ENCODE measurements around the gene DAAM2.

Gene DAAM2

GRCh38 chr6:39850736-39851297 lies 58.6 kb downstream of the DAAM2 start:
- DNase-seq: no peak

GRCh38 chr6:39851331-39851730 lies 59.2 kb downstream of the DAAM2 start:
- no peak for DNase-seq

- no peak for DNase-seq
These were observed 60.1 kb downstream of the DAAM2 start for GRCh38 chr6:39852324-39852723.

GRCh38 chr6:39853604-39854003 lies 61.4 kb downstream of the DAAM2 start:
- no peak for DNase-seq

GRCh38 chr6:39855356-39855995 lies 63.3 kb downstream of the DAAM2 start:
- no peak for DNase-seq

- no peak for DNase-seq
These were observed 66.8 kb downstream of the DAAM2 start for GRCh38 chr6:39859025-39859424.

GRCh38 chr6:39861663-39862062 lies 69.5 kb downstream of the DAAM2 start:
- peak; percentile 12 for DNase-seq

- DNase-seq: peak; percentile 93
These were observed 73.1 kb downstream of the DAAM2 start for GRCh38 chr6:39865011-39865888.

- DNase-seq: peak; percentile 10
These were observed 75.4 kb downstream of the DAAM2 start for GRCh38 chr6:39867592-39867991.

GRCh38 chr6:39870950-39871349 lies 78.8 kb downstream of the DAAM2 start:
- peak; percentile 24 for DNase-seq

GRCh38 chr6:39873439-39873838 lies 81.3 kb downstream of the DAAM2 start:
- no peak for DNase-seq

GRCh38 chr6:39876111-39876510 lies 83.9 kb downstream of the DAAM2 start:
- no peak for DNase-seq

GRCh38 chr6:39876826-39877225 lies 84.7 kb downstream of the DAAM2 start:
- DNase-seq: no peak

GRCh38 chr6:39879535-39879934 lies 87.4 kb downstream of the DAAM2 start:
- DNase-seq: no peak

- DNase-seq: no peak
These were observed 88.4 kb downstream of the DAAM2 start for GRCh38 chr6:39880594-39880993.

- no peak for DNase-seq
These were observed 89.8 kb downstream of the DAAM2 start for GRCh38 chr6:39881851-39882530.

GRCh38 chr6:39882531-39882899 lies 90.3 kb downstream of the DAAM2 start:
- no peak for DNase-seq

GRCh38 chr6:39884696-39885095 lies 92.5 kb downstream of the DAAM2 start:
- DNase-seq: no peak

- no peak for DNase-seq
These were observed 93.5 kb downstream of the DAAM2 start for GRCh38 chr6:39885691-39886090.

- no peak for DNase-seq
These were observed 94.7 kb downstream of the DAAM2 start for GRCh38 chr6:39886871-39887270.

- no peak for DNase-seq
These were observed 95.7 kb downstream of the DAAM2 start for GRCh38 chr6:39887692-39888450.

- DNase-seq: no peak
These were observed 97.1 kb downstream of the DAAM2 start for GRCh38 chr6:39889229-39889628.

GRCh38 chr6:39891353-39891752 lies 99.2 kb downstream of the DAAM2 start:
- no peak for DNase-seq

Measured in NCI-H82 (cell line).